Measurements from ENCODE around the gene ASIP.
"Not testable (repeated sequence)": the region's sequence is repeated elsewhere in the genome, so short reads cannot be mapped to it uniquely, and the experiment has no call there.

ASIP gene

GRCh38 chr20:34290471-34290870, 49.2 kb downstream of the ASIP start:
- no peak for DNase-seq

GRCh38 chr20:34292496-34292895, 51.3 kb downstream of the ASIP start:
- no peak for DNase-seq

GRCh38 chr20:34293119-34293518, 51.9 kb downstream of the ASIP start:
- no peak for DNase-seq

- no peak for DNase-seq
Measured at GRCh38 chr20:34293589-34293988, 52.4 kb downstream of the ASIP start.

- DNase-seq: no peak
Measured at GRCh38 chr20:34294563-34294962, 53.3 kb downstream of the ASIP start.

- no peak for DNase-seq
Measured at GRCh38 chr20:34295284-34295683, 54.1 kb downstream of the ASIP start.

- DNase-seq: no peak
Measured at GRCh38 chr20:34296468-34296867, 55.2 kb downstream of the ASIP start.

GRCh38 chr20:34298294-34298784, 57.1 kb downstream of the ASIP start:
- DNase-seq: not testable (repeated sequence)

GRCh38 chr20:34299556-34300255, 58.5 kb downstream of the ASIP start:
- no peak for DNase-seq

GRCh38 chr20:34300256-34300806, 59.1 kb downstream of the ASIP start:
- DNase-seq: no peak

- DNase-seq: no peak
Measured at GRCh38 chr20:34300809-34301586, 59.8 kb downstream of the ASIP start.

GRCh38 chr20:34301587-34302311, 60.5 kb downstream of the ASIP start:
- DNase-seq: no peak

- no peak for DNase-seq
Measured at GRCh38 chr20:34302312-34302722, 61.1 kb downstream of the ASIP start.

GRCh38 chr20:34302723-34303533, 61.7 kb downstream of the ASIP start, which contains the start of gene AHCY:
AHCY (minus strand) TSS chr20:34303355; CDS start chr20:34303270, 85 bp downstream.
- peak; percentile 76 to 87 (median 80) for DNase-seq

GRCh38 chr20:34305333-34306230, 64.4 kb downstream of the ASIP start:
- DNase-seq: no peak

- no peak for DNase-seq
Measured at GRCh38 chr20:34309691-34310090, 68.5 kb downstream of the ASIP start.

GRCh38 chr20:34310481-34311117, 69.4 kb downstream of the ASIP start:
- DNase-seq: no peak

- DNase-seq: no peak
Measured at GRCh38 chr20:34311118-34312023, 70.1 kb downstream of the ASIP start.

- DNase-seq: no peak
Measured at GRCh38 chr20:34312024-34312460, 70.8 kb downstream of the ASIP start.

All from activated naive CD4-positive, alpha-beta T cell (primary cell).